ENCODE results near the gene PTGER1.

- TF ChIP-seq POLR2A (IDR thresholded peaks at IDR 0.05) (no peak), CTCF (IDR thresholded peaks at IDR 0.05) (no peak)
Observed at GRCh38 chr19:14459703-14460102, 15.5 kb downstream of the PTGER1 start.

All from gastroesophageal sphincter (tissue), 3 donors.